Measurements from ENCODE around the gene SLC13A3.

GRCh38 chr20:46665602-46666001 lies 14.3 kb upstream of the SLC13A3 start:
- TF ChIP-seq CTCF (conservative IDR thresholded peaks at IDR 0.05; ENCODE audit: low read depth, low read length) (no peak), POLR2A (IDR thresholded peaks at IDR 0.05; ENCODE audit: low read depth, low read length) (no peak), CEBPB (IDR thresholded peaks at IDR 0.05; ENCODE audit: low read depth, low read length) (no peak), RAD21 (IDR thresholded peaks at IDR 0.05; ENCODE audit: low read length) (no peak), ELK1 (IDR thresholded peaks at IDR 0.05; ENCODE audit: borderline replicate concordance, low read depth, low read length) (no peak), NFE2L2 (IDR thresholded peaks at IDR 0.05; ENCODE audit: low read depth, low read length) (no peak), CHD1 (IDR thresholded peaks at IDR 0.05; ENCODE audit: low read depth, low read length) (no peak), MAFK (IDR thresholded peaks at IDR 0.05; ENCODE audit: low read depth, low read length) (no peak)
